ENCODE results near the gene ABHD2. TPM values are rescaled to one million over a fixed set of nuclear protein-coding genes. Genes with fewer than 3 reads are reported as not detected.

ABHD2 gene
- total and polyA plus RNA-seq, 2 experiments from 2014 or later: 5.2 to 15.2 TPM

- H4K20me1 ChIP-seq (replicated peaks; ENCODE audit: insufficient read depth): no peaks in the 10 kb centered on the region
- Mint-ChIP-seq H3K27ac (no peak overlapping the region; the same call in 1 of the 2 replicates), H3K4me3 (no peak overlapping the region), H3K36me3 (ENCODE audit: low read depth) (peaks cover 10% of the 10 kb centered on the region; the same call in 2 of the 3 replicates), H3K27me3 (ENCODE audit: insufficient read depth, low read depth, poor library complexity) (no peaks in the 10 kb centered on the region), H3K9me3 (no peaks in the 10 kb centered on the region), H3K4me1 (peaks cover 23% of the 10 kb centered on the region)
- DNase-seq (ENCODE audit: low spot score) (no peak), ATAC-seq (peak; percentile 59)
- no peak overlapping the region for H3K27ac ChIP-seq (ENCODE audit: low read depth)
- H3K36me3 ChIP-seq (ENCODE audit: insufficient read depth): no peaks in the 10 kb centered on the region
- no peaks in the 10 kb centered on the region for H3F3A ChIP-seq (replicated peaks; ENCODE audit: low read depth)
- H3K4me2 ChIP-seq: no peak overlapping the region
- peaks cover 9% of the 10 kb centered on the region for H3K4me1 ChIP-seq (ENCODE audit: insufficient read depth)
- H3K27me3 ChIP-seq (ENCODE audit: insufficient read depth): no peaks in the 10 kb centered on the region
- no peak overlapping the region for H2AFZ ChIP-seq
- TF ChIP-seq ZNF114 (CRISPR knock-in tag; IDR thresholded peaks at IDR 0.05): no peak
- TF ChIP-seq ZNF331 (CRISPR knock-in tag; IDR thresholded peaks at IDR 0.05; ENCODE audit: low read depth): no peak
- TF ChIP-seq EZH2phosphoT487 (IDR thresholded peaks at IDR 0.05; ENCODE audit: unreplicated experiment): no peak
- no peak for TF ChIP-seq STAT1 (IDR thresholded peaks at IDR 0.05; ENCODE audit: unreplicated experiment)
- TF ChIP-seq CREB1 (CRISPR knock-in tag; IDR thresholded peaks at IDR 0.05; ENCODE audit: low read depth): no peak
- no peaks in the 10 kb centered on the region for H3K9me2 ChIP-seq (ENCODE audit: insufficient read depth)
- no peaks in the 10 kb centered on the region for H3K79me2 ChIP-seq (replicated peaks; ENCODE audit: insufficient read depth)
- no peak overlapping the region for H3K4me3 ChIP-seq
Observed at GRCh38 chr15:89122505-89123180, 34.4 kb downstream of the ABHD2 start.

GRCh38 chr15:89123181-89123525 is 34.9 kb downstream of the ABHD2 start:
- H3K4me1 Mint-ChIP-seq: peaks cover 22% of the 10 kb centered on the region
- H3K4me3 ChIP-seq: no peak overlapping the region
- H3K79me2 ChIP-seq (replicated peaks; ENCODE audit: insufficient read depth): no peaks in the 10 kb centered on the region
- H3F3A ChIP-seq (replicated peaks; ENCODE audit: low read depth): no peaks in the 10 kb centered on the region
- H3K27me3 ChIP-seq (ENCODE audit: insufficient read depth): no peaks in the 10 kb centered on the region
- H3K27ac ChIP-seq (ENCODE audit: low read depth): no peak overlapping the region
- no peaks in the 10 kb centered on the region for H4K20me1 ChIP-seq (replicated peaks; ENCODE audit: insufficient read depth)
- ATAC-seq (no peak), DNase-seq (ENCODE audit: low spot score) (no peak)
- H3K27ac Mint-ChIP-seq: no peak overlapping the region; the same call in 1 of the 2 replicates
- TF ChIP-seq NANOG (IDR thresholded peaks at IDR 0.05; ENCODE audit: borderline replicate concordance) (no peak), POLR2AphosphoS5 (IDR thresholded peaks at IDR 0.05; ENCODE audit: low read depth) (no peak), EZH2 (IDR thresholded peaks at IDR 0.05; ENCODE audit: low read depth, unreplicated experiment) (no peak), CTCF (conservative IDR thresholded peaks at IDR 0.05; ENCODE audit: low read depth in 2 of 2) (no peak), ZNF331 (CRISPR knock-in tag; IDR thresholded peaks at IDR 0.05; ENCODE audit: low read depth) (no peak), REST (IDR thresholded peaks at IDR 0.05; ENCODE audit: unreplicated experiment) (no peak), CREB1 (CRISPR knock-in tag; IDR thresholded peaks at IDR 0.05; ENCODE audit: low read depth) (no peak)
- H3K9me3 Mint-ChIP-seq: no peaks in the 10 kb centered on the region
- no peak overlapping the region for H2AFZ ChIP-seq
- H3K4me1 ChIP-seq (ENCODE audit: insufficient read depth): peaks cover 9% of the 10 kb centered on the region
- no peak overlapping the region for H3K4me3 Mint-ChIP-seq
- H3K9me2 ChIP-seq (ENCODE audit: insufficient read depth): no peaks in the 10 kb centered on the region
- H3K36me3 Mint-ChIP-seq (ENCODE audit: low read depth): peaks cover 9% of the 10 kb centered on the region; the same call in 2 of the 3 replicates
- H3K27me3 Mint-ChIP-seq (ENCODE audit: insufficient read depth, low read depth, poor library complexity): no peaks in the 10 kb centered on the region
- H3K36me3 ChIP-seq (ENCODE audit: insufficient read depth): no peaks in the 10 kb centered on the region
- H3K4me2 ChIP-seq: no peak overlapping the region

Measured in GM23338 (cell line).